HG02588 (cell line): ENCODE measurements around the gene RNF208.
A peak's percentile ranks its signal among the peaks of the same experiment; 100 is the strongest.
"Not testable (repeated sequence)": the region's sequence is repeated elsewhere in the genome, so short reads cannot be mapped to it uniquely, and the experiment has no call there.

Experiments
- ATAC-seq: cut with Tn5 transposase; IDR thresholded peaks from one replicate; pipeline ENCODE4 v1.9.1; 2021; ENCODE audit warnings: mild to moderate bottlenecking, moderate library complexity; ENCODE audit not compliant: unreplicated experiment

The RNF208 gene

DNA sequence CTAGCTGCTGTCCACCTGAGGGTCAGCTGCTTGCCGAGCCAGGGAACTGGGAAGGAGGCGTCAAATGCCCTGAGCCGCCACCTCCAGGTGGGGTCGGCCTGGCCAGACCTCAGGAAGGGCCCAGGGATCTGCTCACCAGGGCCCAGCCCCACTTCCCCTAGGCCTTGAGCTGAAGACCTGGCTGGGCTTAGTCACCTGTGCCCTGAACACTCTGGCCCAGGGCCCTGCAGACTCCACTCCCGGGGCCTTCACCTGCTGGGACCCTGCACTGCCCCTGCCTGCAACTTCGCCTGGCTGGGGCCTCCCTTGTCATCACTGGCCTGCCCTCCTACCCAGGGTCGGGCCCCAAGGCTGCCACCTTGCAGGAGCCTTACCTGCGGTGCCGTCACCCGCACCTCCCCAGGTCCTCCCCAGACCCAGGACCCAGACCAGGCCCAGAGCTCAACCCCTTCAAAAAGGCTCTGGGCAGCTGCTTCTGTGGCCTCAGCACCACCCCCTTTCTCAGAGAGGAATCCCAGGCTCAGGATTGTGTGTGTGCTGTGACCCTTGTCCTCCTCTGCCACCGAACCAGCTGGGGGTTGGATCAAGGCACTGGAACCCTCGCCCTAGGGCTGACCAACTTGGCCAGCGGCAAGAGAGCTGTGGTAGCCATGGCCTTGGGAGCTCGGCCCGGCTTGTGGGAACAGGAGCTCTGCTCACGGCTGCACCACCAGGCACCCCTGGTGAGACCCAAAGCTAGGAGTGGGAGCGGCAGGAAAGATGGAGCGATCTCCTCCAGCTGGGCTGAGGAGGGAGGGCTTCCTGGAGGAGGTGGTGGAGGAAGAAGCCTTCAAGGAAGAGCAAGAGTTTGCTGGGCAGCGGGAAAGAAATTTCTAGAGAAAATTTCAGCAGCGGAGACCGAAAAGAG, 31.9 kb upstream of the RNF208 start:
- ATAC-seq = no peak

DNA sequence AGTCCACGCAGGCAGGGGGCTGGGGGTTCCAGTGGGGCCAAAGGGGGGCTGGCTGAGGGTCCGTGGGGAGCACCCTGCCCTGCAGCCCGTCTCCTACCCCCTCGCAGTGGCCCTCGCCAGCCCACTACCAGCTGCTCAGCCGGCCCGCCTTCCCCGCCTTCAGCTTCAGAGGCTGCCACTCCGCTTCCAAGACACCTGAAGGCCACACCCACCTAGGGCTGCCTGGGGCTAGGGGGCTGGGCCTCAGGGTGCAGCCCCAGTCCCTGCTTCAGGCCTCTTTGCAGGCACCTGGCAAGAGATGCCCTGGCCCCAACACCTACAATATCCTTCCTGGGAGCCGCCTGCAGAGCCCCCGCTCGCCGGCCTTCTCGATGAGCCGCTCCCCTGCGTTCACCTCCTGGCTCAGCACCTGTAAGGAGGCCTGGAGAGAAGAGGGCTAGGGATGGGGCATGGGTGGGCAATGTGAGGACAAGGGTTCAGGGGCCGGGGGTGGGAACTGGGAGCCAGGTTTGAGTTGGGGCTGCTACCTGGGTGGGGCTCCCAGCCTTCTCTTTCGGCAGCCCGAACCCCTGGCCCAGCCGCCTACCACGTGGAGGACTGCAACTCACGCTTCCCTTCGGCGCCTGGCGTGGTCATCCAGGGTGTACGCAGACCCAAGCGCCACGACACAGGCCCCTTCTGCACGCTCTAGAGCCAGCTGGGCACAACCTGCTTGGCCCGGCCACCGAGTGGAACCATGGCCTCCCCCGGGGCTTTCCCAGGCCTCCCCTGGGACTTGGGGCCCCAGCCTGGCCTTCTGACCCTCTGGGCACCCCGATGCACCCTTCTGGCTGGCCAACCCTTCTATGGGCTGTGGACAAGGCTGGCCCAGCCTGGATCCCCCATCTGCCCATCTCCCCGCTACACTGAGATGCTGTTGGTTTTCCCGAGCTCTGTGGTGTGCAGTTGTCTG, 30.8 kb upstream of the RNF208 start:
- no peak for ATAC-seq

GRCh38 chr9:137251490-137252268, 29.6 kb upstream of the RNF208 start:
- no peak for ATAC-seq

GRCh38 chr9:137251194-137251461, 29.1 kb upstream of the RNF208 start, which contains the start of gene STPG3:
Gene STPG3 (plus strand): TSS chr9:137251286. CDS start chr9:137251287, 1 bp downstream.
- ATAC-seq = no peak

DNA sequence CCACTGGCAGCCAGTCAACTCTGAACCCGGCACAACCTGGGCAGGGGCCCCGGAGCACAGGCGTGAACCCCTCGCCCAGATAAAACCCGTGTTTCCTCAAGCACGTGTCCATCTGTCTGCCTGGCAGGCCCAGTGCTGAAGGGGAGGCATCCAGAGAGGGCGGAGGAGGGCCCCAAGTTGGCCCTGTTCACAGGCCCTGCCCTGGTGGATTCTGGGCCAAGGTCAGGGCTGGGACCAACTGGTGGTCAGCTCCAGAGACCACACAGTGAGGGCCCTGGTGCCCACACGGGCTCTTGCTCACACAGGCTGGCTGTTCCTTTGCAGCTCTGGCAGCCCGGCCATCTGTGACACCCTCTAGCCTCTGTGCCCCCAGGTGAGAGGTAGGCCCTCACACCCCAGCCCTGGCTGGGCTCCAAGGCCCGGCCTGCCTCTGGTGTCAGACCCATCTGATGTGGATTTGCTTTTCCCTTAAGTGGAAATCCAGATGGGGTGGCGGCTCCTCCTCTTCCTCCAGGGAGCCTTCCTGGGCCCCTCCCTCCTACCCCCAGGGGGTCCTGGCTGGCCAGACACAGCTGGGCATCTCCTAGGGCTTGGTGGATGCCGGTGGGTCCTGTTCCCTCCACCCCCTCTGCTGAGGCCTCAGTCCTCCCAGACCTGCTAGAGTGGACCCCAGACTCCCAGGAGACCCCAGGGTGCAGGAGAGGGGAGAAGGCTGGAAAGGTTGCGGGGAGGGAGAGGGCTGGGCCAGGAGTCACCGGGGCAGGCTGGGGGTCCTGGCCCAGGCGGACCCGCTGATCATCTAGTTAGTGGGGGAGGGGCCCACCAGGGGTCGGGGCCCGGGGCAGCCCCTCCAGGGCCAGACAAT, 28.5 kb upstream of the RNF208 start:
- no peak for ATAC-seq

- no peak for ATAC-seq
These were observed 25.8 kb upstream of the RNF208 start for GRCh38 chr9:137247916-137248175.

- ATAC-seq = no peak
These were observed 25.3 kb upstream of the RNF208 start for GRCh38 chr9:137247135-137247915.

GRCh38 chr9:137245450-137246421, 23.7 kb upstream of the RNF208 start:
- no peak for ATAC-seq

GRCh38 chr9:137244486-137245449, 22.7 kb upstream of the RNF208 start:
- no peak for ATAC-seq

DNA sequence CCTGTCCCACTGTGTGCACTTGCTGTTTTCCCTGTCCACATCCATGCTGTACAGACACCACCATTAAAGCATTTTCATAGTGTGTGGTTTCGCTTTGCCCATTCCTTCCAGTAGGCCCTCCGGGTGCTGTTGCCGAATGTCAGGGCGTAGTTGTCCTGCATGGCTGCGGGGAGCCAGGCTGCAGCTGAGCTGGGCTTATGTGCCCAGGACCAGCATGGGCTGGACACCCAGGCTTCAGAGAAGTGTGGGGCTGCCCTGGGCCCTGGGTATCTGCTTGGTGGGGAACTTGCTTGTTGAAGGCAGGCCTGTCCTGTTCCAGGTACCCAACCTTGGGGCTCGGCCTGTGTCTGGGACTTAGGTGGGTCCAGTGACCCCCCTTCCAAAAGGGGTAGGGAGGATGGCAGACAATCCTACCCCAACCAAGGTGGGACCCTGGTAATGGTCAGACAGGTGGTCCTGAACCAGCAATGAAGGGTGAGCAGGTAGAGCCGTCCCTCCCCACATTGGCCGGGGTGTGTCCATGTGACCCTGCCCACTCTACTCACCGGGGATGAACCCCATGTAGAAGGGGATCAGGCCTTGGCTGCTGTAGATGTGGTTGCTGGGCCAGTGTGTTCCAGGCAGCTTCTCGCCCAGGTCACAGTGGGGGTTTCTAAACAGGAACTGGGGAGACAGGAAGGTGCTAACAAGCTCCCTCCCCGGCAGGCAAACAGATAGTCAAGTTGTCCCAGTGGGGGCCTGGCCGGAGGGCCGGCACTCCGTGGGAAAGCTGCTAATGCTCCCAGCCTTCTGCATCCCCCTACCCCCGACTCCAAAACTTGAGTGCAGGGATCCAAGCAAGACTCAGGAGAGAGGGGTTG, 21.8 kb upstream of the RNF208 start:
- no peak for ATAC-seq

DNA sequence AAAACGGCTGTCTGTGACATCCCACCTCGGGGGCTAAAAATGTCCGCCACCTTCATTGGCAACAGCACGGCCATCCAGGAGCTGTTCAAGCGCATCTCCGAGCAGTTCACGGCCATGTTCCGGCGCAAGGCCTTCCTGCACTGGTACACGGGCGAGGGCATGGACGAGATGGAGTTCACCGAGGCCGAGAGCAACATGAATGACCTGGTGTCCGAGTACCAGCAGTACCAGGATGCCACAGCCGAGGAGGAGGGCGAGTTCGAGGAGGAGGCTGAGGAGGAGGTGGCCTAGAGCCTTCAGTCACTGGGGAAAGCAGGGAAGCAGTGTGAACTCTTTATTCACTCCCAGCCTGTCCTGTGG, 21.2 kb upstream of the RNF208 start:
- ATAC-seq = not testable (repeated sequence)

- no peak for ATAC-seq
These were observed 20.5 kb upstream of the RNF208 start for GRCh38 chr9:137242269-137243203.

DNA sequence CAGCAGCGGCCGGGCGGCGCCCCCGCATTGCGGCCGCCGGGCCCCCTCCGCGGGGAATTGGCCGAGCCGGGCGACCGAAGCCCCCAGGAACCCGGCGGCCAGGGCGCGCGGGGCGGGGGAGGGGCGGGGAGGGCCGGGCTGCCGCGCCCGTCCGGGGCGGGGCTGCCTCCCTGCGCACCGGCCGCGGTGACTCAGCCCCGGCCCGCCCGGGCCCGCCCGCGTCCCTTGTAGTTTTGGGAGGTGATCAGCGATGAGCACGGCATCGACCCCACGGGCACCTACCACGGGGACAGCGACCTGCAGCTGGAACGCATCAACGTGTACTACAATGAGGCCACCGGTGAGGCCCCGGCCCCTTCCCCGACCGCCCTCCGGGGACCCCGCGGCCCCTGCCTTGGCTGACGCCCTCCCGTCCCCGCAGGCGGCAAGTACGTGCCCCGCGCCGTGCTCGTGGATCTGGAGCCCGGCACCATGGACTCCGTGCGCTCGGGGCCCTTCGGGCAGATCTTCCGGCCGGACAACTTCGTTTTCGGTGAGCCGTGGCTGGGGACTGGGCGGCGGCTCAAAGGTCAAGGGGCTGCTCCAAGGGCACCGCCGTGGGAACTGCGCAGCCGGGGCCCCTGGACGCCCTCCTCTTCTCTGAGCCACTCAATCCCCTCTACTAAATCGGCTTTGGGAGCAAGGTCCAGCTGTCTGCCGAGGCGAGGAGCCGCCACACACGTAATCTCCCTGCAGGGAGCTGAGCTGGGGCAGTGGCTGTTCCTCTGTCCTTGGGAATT, 19.6 kb upstream of the RNF208 start:
- no peak for ATAC-seq

DNA sequence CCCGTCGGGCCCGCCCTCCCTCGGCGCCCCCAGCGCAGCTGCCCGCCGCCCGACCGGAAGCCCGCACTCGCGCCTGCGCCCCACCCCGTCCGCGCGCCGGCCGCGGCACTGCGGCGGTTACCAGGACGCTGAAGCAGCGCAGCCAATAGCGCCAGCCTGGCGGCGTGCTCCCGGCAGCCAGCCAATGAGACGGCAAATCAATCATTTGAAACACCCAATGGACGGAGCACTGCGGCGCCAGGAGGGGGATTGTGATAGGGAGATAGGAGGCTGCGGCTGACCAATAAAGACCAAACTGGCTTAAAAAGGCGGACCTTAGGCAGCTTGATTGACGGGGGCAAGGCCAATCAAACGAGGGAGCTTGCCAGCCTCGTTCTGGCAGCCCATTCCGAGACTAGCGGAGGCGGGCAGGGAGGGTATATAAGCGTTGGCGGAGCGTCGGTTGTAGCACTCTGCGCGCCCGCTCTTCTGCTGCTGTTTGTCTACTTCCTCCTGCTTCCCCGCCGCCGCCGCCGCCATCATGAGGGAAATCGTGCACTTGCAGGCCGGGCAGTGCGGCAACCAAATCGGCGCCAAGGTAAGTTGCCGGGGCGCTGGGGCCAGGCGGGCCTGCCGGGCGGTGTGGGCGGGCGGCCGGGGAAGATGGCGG, 18.9 kb upstream of the RNF208 start, which contains the start of gene TUBB4B:
Gene TUBB4B (plus strand): TSS at position 447 of the 649 bp plus-strand sequence. CDS start 74 bp downstream, at position 521.
- ATAC-seq = peak; percentile 67
